K562 (cell line): ENCODE results near the gene LAMA1.

Experiments
- ELF4 ChIP-seq: fragments of 450-650 bp; formaldehyde crosslinking; IDR thresholded peaks from 2 replicates; pipeline ENCODE4 v1.4.0; 2022; ENCODE audit warnings: missing genetic modification characterization
- JUN ChIP-seq, 2 experiments: sonication (generic) in 1 of 2; formaldehyde crosslinking in 1 of 2; IDR thresholded peaks; 2 replicates each; pipeline versions ENCODE4 v1.6.1 to v1.8.0; 2012 to 2022; ENCODE audit warnings: borderline replicate concordance in 2 of 2, mild to moderate bottlenecking in 2 of 2, improper control_type of control experiment in 1 of 2, low read depth in 1 of 2, low read length in 1 of 2, missing genetic modification reagents in 1 of 2
- KLF13 ChIP-seq: fragments of 450-650 bp; IDR thresholded peaks from 2 replicates; pipeline ENCODE4 v1.6.1; 2016; ENCODE audit warnings: missing genetic modification characterization, low read depth, mild to moderate bottlenecking, missing compliant biosample characterization, moderate library complexity, borderline replicate concordance
- SAFB2 ChIP-seq: fragments of 200-400 bp; formaldehyde crosslinking; IDR thresholded peaks from 2 replicates; pipeline ENCODE4 v1.6.1; 2018; ENCODE audit warnings: borderline replicate concordance, low read length, low read depth, moderate library complexity; ENCODE audit not compliant: severe bottlenecking
- SIN3A ChIP-seq, 2 experiments: fragments of 150-350 bp in 1 of 2; IDR thresholded peaks; 2 replicates each; pipeline ENCODE4 v1.6.1; 2011 to 2016; ENCODE audit warnings: borderline replicate concordance in 2 of 2, low read depth in 2 of 2, low read length in 2 of 2, mild to moderate bottlenecking in 2 of 2, moderate library complexity in 2 of 2; ENCODE audit not compliant: control insufficient read depth in 1 of 2
- TAF1 ChIP-seq: IDR thresholded peaks from 2 replicates; pipeline ENCODE4 v1.6.1; 2011; ENCODE audit warnings: mild to moderate bottlenecking, low read length, moderate library complexity; ENCODE audit not compliant: insufficient read depth, control insufficient read depth, severe bottlenecking; ENCODE audit errors: extremely low read depth
- ZSCAN29 ChIP-seq: fragments of 450-650 bp; IDR thresholded peaks from 2 replicates; pipeline ENCODE4 v1.6.1; 2017
- TF ChIP-seq, protein P1 (sequence below): sonication (generic); formaldehyde crosslinking; IDR thresholded peaks from 2 replicates; pipeline ENCODE4 v1.8.0; 2022; ENCODE audit warnings: missing genetic modification reagents, mild to moderate bottlenecking, borderline replicate concordance
- TF ChIP-seq, protein P2 (sequence below), 3 experiments: IDR thresholded peaks in 2 of 3; conservative IDR thresholded peaks in 1 of 3; 2 replicates each; pipeline ENCODE4 v1.5.1; 2011 to 2012; ENCODE audit warnings: low read length in 3 of 3, mild to moderate bottlenecking in 3 of 3, control low read depth in 2 of 3, improper control_type of control experiment in 1 of 3, inconsistent platforms in 1 of 3, low read depth in 1 of 3, mixed read lengths in 1 of 3, moderate library complexity in 1 of 3; ENCODE audit not compliant: insufficient read depth in 2 of 3

DNA sequence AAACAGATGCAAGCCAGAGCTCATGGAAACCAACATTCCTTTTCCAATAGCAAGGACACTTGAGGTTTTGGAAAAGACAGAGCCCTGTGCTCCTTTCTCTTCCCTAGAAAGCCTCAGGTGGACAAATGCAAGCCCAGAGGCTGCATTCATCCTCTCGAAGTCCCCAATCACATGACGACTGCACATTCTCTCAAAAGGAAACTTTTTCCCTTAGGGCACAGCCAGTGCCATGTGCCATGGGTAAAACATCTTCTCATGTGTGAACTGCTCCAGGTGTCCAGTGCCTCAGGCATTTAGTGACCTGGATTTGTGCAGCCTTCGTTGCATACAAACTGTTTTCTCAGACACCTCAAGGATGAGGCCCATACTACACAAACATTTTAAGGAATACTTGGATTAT lies 140.7 kb downstream of the LAMA1 start:
- TF ChIP-seq ELF4 (CRISPR knock-in tag) = no peak
- no peak for TF ChIP-seq KLF13 (tag)
- TF ChIP-seq TAF1 = no peak
- TF ChIP-seq, protein P1, sequence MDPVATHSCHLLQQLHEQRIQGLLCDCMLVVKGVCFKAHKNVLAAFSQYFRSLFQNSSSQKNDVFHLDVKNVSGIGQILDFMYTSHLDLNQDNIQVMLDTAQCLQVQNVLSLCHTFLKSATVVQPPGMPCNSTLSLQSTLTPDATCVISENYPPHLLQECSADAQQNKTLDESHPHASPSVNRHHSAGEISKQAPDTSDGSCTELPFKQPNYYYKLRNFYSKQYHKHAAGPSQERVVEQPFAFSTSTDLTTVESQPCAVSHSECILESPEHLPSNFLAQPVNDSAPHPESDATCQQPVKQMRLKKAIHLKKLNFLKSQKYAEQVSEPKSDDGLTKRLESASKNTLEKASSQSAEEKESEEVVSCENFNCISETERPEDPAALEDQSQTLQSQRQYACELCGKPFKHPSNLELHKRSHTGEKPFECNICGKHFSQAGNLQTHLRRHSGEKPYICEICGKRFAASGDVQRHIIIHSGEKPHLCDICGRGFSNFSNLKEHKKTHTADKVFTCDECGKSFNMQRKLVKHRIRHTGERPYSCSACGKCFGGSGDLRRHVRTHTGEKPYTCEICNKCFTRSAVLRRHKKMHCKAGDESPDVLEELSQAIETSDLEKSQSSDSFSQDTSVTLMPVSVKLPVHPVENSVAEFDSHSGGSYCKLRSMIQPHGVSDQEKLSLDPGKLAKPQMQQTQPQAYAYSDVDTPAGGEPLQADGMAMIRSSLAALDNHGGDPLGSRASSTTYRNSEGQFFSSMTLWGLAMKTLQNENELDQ (CRISPR knock-in tag) = no peak
- no peak for TF ChIP-seq SIN3A (IDR thresholded peaks at IDR 0.05; ENCODE audit: borderline replicate concordance in 2 of 2, control insufficient read depth in 1 of 2, low read depth in 2 of 2, low read length in 2 of 2)
- no peak for TF ChIP-seq JUN (IDR thresholded peaks at IDR 0.05; ENCODE audit: borderline replicate concordance, low read depth, low read length)
- TF ChIP-seq JUN (CRISPR knock-in tag; IDR thresholded peaks at IDR 0.05; ENCODE audit: borderline replicate concordance) = no peak
- no peak for TF ChIP-seq ZSCAN29
- no peak for TF ChIP-seq SAFB2
- TF ChIP-seq, protein P2, sequence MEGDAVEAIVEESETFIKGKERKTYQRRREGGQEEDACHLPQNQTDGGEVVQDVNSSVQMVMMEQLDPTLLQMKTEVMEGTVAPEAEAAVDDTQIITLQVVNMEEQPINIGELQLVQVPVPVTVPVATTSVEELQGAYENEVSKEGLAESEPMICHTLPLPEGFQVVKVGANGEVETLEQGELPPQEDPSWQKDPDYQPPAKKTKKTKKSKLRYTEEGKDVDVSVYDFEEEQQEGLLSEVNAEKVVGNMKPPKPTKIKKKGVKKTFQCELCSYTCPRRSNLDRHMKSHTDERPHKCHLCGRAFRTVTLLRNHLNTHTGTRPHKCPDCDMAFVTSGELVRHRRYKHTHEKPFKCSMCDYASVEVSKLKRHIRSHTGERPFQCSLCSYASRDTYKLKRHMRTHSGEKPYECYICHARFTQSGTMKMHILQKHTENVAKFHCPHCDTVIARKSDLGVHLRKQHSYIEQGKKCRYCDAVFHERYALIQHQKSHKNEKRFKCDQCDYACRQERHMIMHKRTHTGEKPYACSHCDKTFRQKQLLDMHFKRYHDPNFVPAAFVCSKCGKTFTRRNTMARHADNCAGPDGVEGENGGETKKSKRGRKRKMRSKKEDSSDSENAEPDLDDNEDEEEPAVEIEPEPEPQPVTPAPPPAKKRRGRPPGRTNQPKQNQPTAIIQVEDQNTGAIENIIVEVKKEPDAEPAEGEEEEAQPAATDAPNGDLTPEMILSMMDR (IDR thresholded peaks at IDR 0.05 in 2 of 3, conservative IDR thresholded peaks at IDR 0.05 in 1 of 3; ENCODE audit: insufficient read depth in 2 of 3, low read depth in 1 of 3, low read length in 3 of 3) = no peak
